Measurements from ENCODE around the gene TMEM192.

GRCh38 chr4:165124488-165124887 lies 11.8 kb upstream of the TMEM192 start:
- TF ChIP-seq, protein P1, sequence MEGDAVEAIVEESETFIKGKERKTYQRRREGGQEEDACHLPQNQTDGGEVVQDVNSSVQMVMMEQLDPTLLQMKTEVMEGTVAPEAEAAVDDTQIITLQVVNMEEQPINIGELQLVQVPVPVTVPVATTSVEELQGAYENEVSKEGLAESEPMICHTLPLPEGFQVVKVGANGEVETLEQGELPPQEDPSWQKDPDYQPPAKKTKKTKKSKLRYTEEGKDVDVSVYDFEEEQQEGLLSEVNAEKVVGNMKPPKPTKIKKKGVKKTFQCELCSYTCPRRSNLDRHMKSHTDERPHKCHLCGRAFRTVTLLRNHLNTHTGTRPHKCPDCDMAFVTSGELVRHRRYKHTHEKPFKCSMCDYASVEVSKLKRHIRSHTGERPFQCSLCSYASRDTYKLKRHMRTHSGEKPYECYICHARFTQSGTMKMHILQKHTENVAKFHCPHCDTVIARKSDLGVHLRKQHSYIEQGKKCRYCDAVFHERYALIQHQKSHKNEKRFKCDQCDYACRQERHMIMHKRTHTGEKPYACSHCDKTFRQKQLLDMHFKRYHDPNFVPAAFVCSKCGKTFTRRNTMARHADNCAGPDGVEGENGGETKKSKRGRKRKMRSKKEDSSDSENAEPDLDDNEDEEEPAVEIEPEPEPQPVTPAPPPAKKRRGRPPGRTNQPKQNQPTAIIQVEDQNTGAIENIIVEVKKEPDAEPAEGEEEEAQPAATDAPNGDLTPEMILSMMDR (conservative IDR thresholded peaks at IDR 0.05; ENCODE audit: low read length) = no peak; the same call in 1 of the 2 replicates
- TF ChIP-seq EZH2phosphoT487 (IDR thresholded peaks at IDR 0.05; ENCODE audit: borderline replicate concordance) = no peak

All from Loucy (cell line).